Vagina (tissue), 2 donors: ENCODE results near the gene TFG.

Source experiments
- POLR2A ChIP-seq, 2 donors: fragments of 450-650 bp; IDR thresholded peaks; one replicate each; pipeline ENCODE4 v1.6.1; 2017; ENCODE audit warnings: antibody characterized with exemption in 2 of 2, mild to moderate bottlenecking in 2 of 2, moderate library complexity in 2 of 2
- TF ChIP-seq, protein P1 (sequence below), 3 experiments: fragments of 450-650 bp in 2 of 3; fragments of 200-600 bp in 1 of 3; sonication (generic) in 1 of 3; IDR thresholded peaks; one replicate each; pipeline ENCODE4 v1.5.1; 2017 to 2019; ENCODE audit warnings: antibody characterized with exemption in 3 of 3, mild to moderate bottlenecking in 2 of 3, moderate library complexity in 2 of 3

DNA sequence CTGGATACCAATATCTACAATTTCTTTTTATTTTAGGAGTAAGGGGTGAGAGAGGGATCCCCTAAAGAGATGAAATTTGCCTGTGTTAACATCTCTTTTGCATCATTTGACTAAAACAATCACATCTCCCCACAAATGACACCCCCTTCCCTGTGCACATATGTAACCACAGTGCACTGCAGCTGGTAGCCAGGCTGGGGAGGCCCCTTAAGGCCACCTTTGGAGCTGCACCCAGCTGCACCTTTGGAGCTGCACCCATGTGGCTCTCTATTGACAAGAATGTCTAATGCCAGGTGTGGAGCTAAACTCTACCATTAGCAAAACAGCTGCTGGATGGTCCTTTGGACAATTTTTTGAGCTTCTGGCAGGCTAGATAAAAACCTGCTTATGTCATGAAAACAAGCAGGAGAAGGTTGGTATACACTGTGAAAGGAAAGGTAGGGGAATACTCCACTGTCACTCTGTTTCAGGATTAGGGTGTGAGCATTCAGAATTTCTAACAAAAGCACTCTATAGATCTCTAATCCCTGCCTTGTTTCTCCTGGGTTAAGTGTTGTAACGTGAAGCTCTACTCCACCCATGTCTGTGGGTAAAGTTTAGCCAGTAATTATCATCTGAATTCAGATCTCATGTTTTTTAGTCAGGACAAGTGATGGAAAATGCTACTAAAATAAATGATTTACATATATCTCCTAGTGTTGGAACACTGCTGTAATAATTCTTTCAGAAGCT, 52.1 kb downstream of the TFG start:
- no peak for TF ChIP-seq POLR2A (IDR thresholded peaks at IDR 0.05)
- TF ChIP-seq, protein P1, sequence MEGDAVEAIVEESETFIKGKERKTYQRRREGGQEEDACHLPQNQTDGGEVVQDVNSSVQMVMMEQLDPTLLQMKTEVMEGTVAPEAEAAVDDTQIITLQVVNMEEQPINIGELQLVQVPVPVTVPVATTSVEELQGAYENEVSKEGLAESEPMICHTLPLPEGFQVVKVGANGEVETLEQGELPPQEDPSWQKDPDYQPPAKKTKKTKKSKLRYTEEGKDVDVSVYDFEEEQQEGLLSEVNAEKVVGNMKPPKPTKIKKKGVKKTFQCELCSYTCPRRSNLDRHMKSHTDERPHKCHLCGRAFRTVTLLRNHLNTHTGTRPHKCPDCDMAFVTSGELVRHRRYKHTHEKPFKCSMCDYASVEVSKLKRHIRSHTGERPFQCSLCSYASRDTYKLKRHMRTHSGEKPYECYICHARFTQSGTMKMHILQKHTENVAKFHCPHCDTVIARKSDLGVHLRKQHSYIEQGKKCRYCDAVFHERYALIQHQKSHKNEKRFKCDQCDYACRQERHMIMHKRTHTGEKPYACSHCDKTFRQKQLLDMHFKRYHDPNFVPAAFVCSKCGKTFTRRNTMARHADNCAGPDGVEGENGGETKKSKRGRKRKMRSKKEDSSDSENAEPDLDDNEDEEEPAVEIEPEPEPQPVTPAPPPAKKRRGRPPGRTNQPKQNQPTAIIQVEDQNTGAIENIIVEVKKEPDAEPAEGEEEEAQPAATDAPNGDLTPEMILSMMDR (IDR thresholded peaks at IDR 0.05) = no peak
